Right ventricle myocardium superior (tissue), 1 donor: ENCODE results near the gene CD68. TPM values are rescaled to one million over a fixed set of nuclear protein-coding genes. Genes with fewer than 3 reads are reported as not detected.
"Not testable (repeated sequence)": the region's sequence is repeated elsewhere in the genome, so short reads cannot be mapped to it uniquely, and the experiment has no call there.

Experiments
- ATAC-seq: fragments of 200-7000 bp; cut with Tn5 transposase; one replicate; pipeline ENCODE4 v1.9.1; 2020; ENCODE audit warnings: mild to moderate bottlenecking; ENCODE audit not compliant: poor library complexity
- DNase-seq: peaks from one replicate; pipeline ENCODE4 v3.0.0-alpha.2; 2020
- intact Hi-C: fragments of 100-400 bp; cut with DNase I; formaldehyde crosslinking; loops from one replicate; pipeline ENCODE4 v1.11.2; 2022
- total RNA-seq: library from RNA; stranded (reverse); fragmentation: NEBNext Ultra II Directional; extraction: Animal tissue kit (Norgen Biotek cat#: 25700); gene quantifications from one replicate; pipeline ENCODE4 v1.2.1, GENCODE V29; 2021
- donor health status: DM: no; HTN: yes; CAD: no; lungs with severe emphysema.

Gene CD68
- total RNA-seq, 1 donor from 2014 or later, result 32.0 TPM

GRCh38 chr17:7590743-7591142 is 11.3 kb downstream of the CD68 start:
- ATAC-seq (no peak), DNase-seq (no peak)
- intact Hi-C loops, result no loop called here

- DNase-seq, result no peak
- no peak for ATAC-seq
- intact Hi-C loops, result no loop called here
Measured at GRCh38 chr17:7591596-7591995, 12.2 kb downstream of the CD68 start.

- DNase-seq (no peak), ATAC-seq (no peak)
- intact Hi-C loops, result no loop called here
Measured at GRCh38 chr17:7592422-7593021, 13.1 kb downstream of the CD68 start.

GRCh38 chr17:7593296-7593695 is 13.9 kb downstream of the CD68 start:
- intact Hi-C loops, result no loop called here
- no peak for DNase-seq
- ATAC-seq, result no peak

- ATAC-seq, DNase-seq, intact Hi-C loops: not testable (repeated sequence)
Measured at GRCh38 chr17:7597561-7597960, 18.1 kb downstream of the CD68 start.

GRCh38 chr17:7606280-7606679 is 26.8 kb downstream of the CD68 start:
- intact Hi-C loops, result no loop called here
- DNase-seq, result no peak
- ATAC-seq, result peak; percentile 94

GRCh38 chr17:7610641-7611040 is 31.2 kb downstream of the CD68 start:
- ATAC-seq (no peak), DNase-seq (no peak)
- intact Hi-C loops, result no loop called here

- ATAC-seq (no peak), DNase-seq (no peak)
- intact Hi-C loops, result no loop called here
Measured at GRCh38 chr17:7611635-7612293, 32.3 kb downstream of the CD68 start.

GRCh38 chr17:7612294-7612640 is 32.8 kb downstream of the CD68 start:
- intact Hi-C loops, result no loop called here
- no peak for DNase-seq
- no peak for ATAC-seq

GRCh38 chr17:7613769-7614424 is 34.5 kb downstream of the CD68 start:
- intact Hi-C loops, result no loop called here
- DNase-seq, result no peak
- no peak for ATAC-seq

GRCh38 chr17:7614425-7615264 is 35.2 kb downstream of the CD68 start, which contains the start of gene FXR2:
FXR2 (minus strand) TSS chr17:7614897; CDS start chr17:7614532, 365 bp downstream.
- intact Hi-C loops, result no loop called here
- peak; percentile 100 for DNase-seq
- peak; percentile 97 for ATAC-seq

- DNase-seq (no peak), ATAC-seq (no peak)
- intact Hi-C loops, result no loop called here
Measured at GRCh38 chr17:7615265-7615747, 35.9 kb downstream of the CD68 start.

GRCh38 chr17:7618608-7619007 is 39.2 kb downstream of the CD68 start:
- no peak for ATAC-seq
- no peak for DNase-seq
- intact Hi-C loops, result no loop called here

GRCh38 chr17:7620835-7621234 is 41.4 kb downstream of the CD68 start:
- ATAC-seq (no peak), DNase-seq (no peak)
- intact Hi-C loops, result no loop called here

GRCh38 chr17:7623661-7624060 is 44.2 kb downstream of the CD68 start:
- DNase-seq (no peak), ATAC-seq (no peak)
- intact Hi-C loops, result no loop called here

GRCh38 chr17:7625749-7626148 is 46.3 kb downstream of the CD68 start:
- not testable (repeated sequence) for ATAC-seq

GRCh38 chr17:7626307-7626706 is 46.9 kb downstream of the CD68 start:
- ATAC-seq, result no peak
- intact Hi-C loops, result no loop called here
- DNase-seq, result peak; percentile 55

More at GRCh38 chr17:7625749-7626148, 46.3 kb downstream of the CD68 start:
- intact Hi-C loops, DNase-seq: not testable (repeated sequence)

GRCh38 chr17:7626956-7627249 is 47.5 kb downstream of the CD68 start:
- no peak for DNase-seq
- peak; percentile 2 for ATAC-seq
- intact Hi-C loops, result no loop called here
